BJ (cell line): ENCODE data around the gene MYO7A. TPM values are rescaled to one million over a fixed set of nuclear protein-coding genes. Genes with fewer than 3 reads are reported as not detected.
A peak's percentile ranks its signal among the peaks of the same experiment; 100 is the strongest.

Source experiments
- CTCF ChIA-PET: fragments of 350-600 bp; formaldehyde crosslinking; extraction: SDS; loops from one replicate; lab custom pipeline; 2021; ENCODE audit warnings: antibody characterized with exemption, inconsistent platforms; lab: Yijun Ruan, JAX
- POLR2A ChIA-PET: fragments of 300-600 bp; sonication (Branson Sonifier 250); formaldehyde crosslinking; extraction: SDS; loops from one replicate; lab custom pipeline; 2021; ENCODE audit warnings: antibody characterized with exemption; lab: Charles Lee
- DNase-seq: peaks from one replicate; pipeline ENCODE4 v3.0.0-alpha.2; 2011; ENCODE audit warnings: low read depth
- H3K27me3 ChIP-seq: 2 replicates; pipeline ENCODE4 v1.6.0; 2011; ENCODE audit warnings: low read length; ENCODE audit not compliant: control insufficient read depth, insufficient read depth
- H3K36me3 ChIP-seq: 2 replicates; pipeline ENCODE4 v1.5.1; 2011; ENCODE audit warnings: low read length; ENCODE audit not compliant: control insufficient read depth, insufficient read depth
- H3K4me3 ChIP-seq: 2 replicates; pipeline ENCODE4 v1.5.1; 2011; ENCODE audit warnings: low read depth, mild to moderate bottlenecking, control low read depth, low read length
- CTCF ChIP-seq: IDR thresholded peaks from 2 replicates; pipeline ENCODE4 v1.5.1; 2011; ENCODE audit warnings: low read depth, mild to moderate bottlenecking, control low read depth, inconsistent platforms, low read length, moderate library complexity; ENCODE audit not compliant: insufficient read depth
- polyA plus RNA-seq: library from polyadenylated mRNA; depleted of rRNA; stranded (reverse); fragments of >200 nt; gene quantifications from 2 replicates; pipeline ENCODE4 v1.2.3, GENCODE V29; 2011

The MYO7A gene
- polyA plus RNA-seq, 1 experiment: 0.01 TPM

GRCh38 chr11:77089004-77089545, 39.0 kb upstream of the MYO7A start:
- ChIA-PET POLR2A (no interaction called here), CTCF (interaction anchor here (0.8 to 8.6 kb wide), 8 partner anchors 15 to 44 kb away, joined by 3 to 134 read pairs (median 35); partner anchors contain the start of gene OMP)
- no peak for DNase-seq
- no peak for TF ChIP-seq CTCF
- Histone ChIP-seq H3K27me3 (no peaks in the 10 kb centered on the region), H3K36me3 (peaks cover 5% of the 10 kb centered on the region), H3K4me3 (no peak overlapping the region)

GRCh38 chr11:77090046-77090372, 38.0 kb upstream of the MYO7A start:
- H3K36me3 ChIP-seq: peaks cover 7% of the 10 kb centered on the region
- no peaks in the 10 kb centered on the region for H3K27me3 ChIP-seq
- no peak overlapping the region for H3K4me3 ChIP-seq
- no peak for DNase-seq
- ChIA-PET POLR2A (no interaction called here), CTCF (interaction anchor here (0.8 to 8.6 kb wide), 13 partner anchors 10 to 171 kb away, joined by 4 to 134 read pairs (median 41); partner anchors contain the start of genes CAPN5 and OMP)
- TF ChIP-seq CTCF: no peak

GRCh38 chr11:77090373-77091111, 37.5 kb upstream of the MYO7A start:
- no peak for DNase-seq
- ChIA-PET CTCF (interaction anchor here (0.6 to 8.6 kb wide), 27 partner anchors 10 to 458 kb away, joined by 3 to 134 read pairs (median 10); partner anchors contain the start of genes B3GNT6, CAPN5, MYO7A and OMP), POLR2A (no interaction called here)
- no peak for TF ChIP-seq CTCF
- peaks cover 7% of the 10 kb centered on the region for H3K36me3 ChIP-seq
- H3K27me3 ChIP-seq: no peaks in the 10 kb centered on the region
- no peak overlapping the region for H3K4me3 ChIP-seq

- ChIA-PET POLR2A (interaction anchor here (0.6 kb wide), 1 partner anchor 44 kb away, joined by 9 read pairs; no protein-coding TSS in a partner anchor), CTCF (interaction anchor here (0.6 to 8.6 kb wide), 31 partner anchors 11 to 474 kb away, joined by 3 to 134 read pairs (median 8); partner anchors contain the start of genes B3GNT6, CAPN5, MYO7A and OMP)
- DNase-seq: no peak
- peak; percentile 93 for TF ChIP-seq CTCF
- H3K4me3 ChIP-seq: no peak overlapping the region
- no peaks in the 10 kb centered on the region for H3K27me3 ChIP-seq
- H3K36me3 ChIP-seq: peaks cover 5% of the 10 kb centered on the region
Measured at GRCh38 chr11:77091146-77091940, 36.7 kb upstream of the MYO7A start.
